ENCODE measurements around the gene CCDC70.
"Not testable (repeated sequence)": the region's sequence is repeated elsewhere in the genome, so short reads cannot be mapped to it uniquely, and the experiment has no call there.

Gene CCDC70

GRCh38 chr13:51887468-51887867, 25.7 kb downstream of the CCDC70 start:
- Histone ChIP-seq H3K27me3 (ENCODE audit: insufficient read depth, low read length) (no peaks in the 10 kb centered on the region), H3K36me3 (ENCODE audit: insufficient read depth, low read length) (no peaks in the 10 kb centered on the region), H3K27ac (ENCODE audit: low read depth, low read length) (no peak overlapping the region), H3K9me3 (ENCODE audit: insufficient read depth, low read depth, low read length) (peaks cover 10% of the 10 kb centered on the region), H3K4me1 (ENCODE audit: insufficient read depth, low read length) (no peaks in the 10 kb centered on the region), H3K9ac (ENCODE audit: low read depth, low read length) (no peak overlapping the region), H3K4me3 (ENCODE audit: low read length) (no peak overlapping the region)
- 88% methylated on average over 2 of the region's 2 CpGs for WGBS

DNA sequence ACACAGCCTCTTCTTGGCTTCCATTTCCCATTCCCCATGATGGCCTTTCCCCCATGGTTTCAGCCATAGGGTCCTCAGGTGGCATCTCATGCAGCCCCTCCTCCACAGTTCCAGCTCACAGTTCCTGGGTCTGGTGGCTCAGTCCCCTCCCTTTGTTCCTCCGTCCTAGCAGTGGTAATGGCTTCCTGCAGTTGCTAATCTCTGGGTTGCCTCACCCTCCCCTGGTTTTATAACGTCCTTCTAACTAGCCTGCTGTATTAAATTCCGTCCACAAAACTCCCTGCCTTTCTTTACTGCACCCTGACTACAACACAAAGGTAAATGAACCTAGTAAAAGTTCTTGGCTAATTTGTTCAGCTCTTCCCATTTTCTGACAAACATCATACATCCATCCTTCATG, 30.9 kb downstream of the CCDC70 start:
- Histone ChIP-seq H3K9ac (ENCODE audit: low read depth, low read length) (no peak overlapping the region), H3K36me3 (ENCODE audit: insufficient read depth, low read length) (no peaks in the 10 kb centered on the region), H3K4me3 (ENCODE audit: low read length) (no peak overlapping the region), H3K27me3 (ENCODE audit: insufficient read depth, low read length) (no peaks in the 10 kb centered on the region), H3K4me1 (ENCODE audit: insufficient read depth, low read length) (no peaks in the 10 kb centered on the region), H3K27ac (ENCODE audit: low read depth, low read length) (no peak overlapping the region), H3K9me3 (ENCODE audit: insufficient read depth, low read depth, low read length) (no peaks in the 10 kb centered on the region)
- 72% methylated on average over 3 of the region's 3 CpGs for WGBS

- no peak overlapping the region for H3K27ac ChIP-seq (ENCODE audit: low read depth, low read length)
Observed at GRCh38 chr13:51894239-51894638, 32.5 kb downstream of the CCDC70 start.

DNA sequence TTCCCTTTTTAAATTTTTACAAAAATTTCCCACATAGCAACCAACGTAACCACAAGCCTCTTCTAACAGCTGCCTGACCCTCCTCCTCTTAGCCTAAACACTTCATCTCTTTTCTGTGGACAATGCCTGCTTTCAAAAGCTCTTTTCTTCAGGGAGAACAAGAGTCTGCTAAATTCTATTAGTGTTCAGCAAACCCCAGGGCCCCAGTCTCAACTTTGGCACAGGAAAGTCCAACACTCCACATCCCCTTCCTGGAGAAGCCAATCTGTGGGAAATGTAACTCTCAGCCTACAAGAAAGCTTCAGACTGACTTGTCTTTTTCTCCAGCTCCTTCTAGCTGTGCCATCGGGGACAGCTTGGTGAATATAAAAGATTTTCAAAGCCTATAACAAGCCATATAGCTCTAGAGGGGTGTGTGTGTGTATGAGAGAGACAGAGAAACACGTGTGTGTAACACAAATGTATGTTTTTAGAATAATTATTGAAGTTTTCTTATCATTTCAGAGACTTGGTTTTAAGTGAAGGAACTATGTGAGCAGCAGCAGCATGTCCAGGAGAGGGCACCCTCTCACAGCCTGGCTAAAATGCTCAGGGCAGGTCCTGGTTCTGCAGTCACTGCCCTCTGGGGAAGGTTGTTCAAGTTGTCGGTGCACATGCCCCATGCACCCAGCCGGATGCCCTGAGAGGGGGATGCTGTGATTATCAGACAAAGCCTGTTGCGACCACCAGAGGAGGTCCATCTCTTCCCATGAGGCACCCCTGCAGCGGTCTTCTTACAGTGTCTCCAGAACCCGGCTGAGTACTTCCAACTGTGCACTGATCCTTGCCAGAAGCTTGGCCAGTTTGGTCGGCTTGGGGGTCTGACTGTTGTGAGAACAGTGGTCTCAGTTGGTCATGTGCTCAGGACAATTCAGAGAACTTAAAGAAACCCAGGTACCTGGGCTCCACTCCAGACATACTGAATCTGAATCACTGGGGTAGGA, 34.4 kb downstream of the CCDC70 start:
- Histone ChIP-seq H3K4me1 (ENCODE audit: insufficient read depth, low read length) (no peaks in the 10 kb centered on the region), H3K9ac (ENCODE audit: low read depth, low read length) (no peak overlapping the region), H3K27ac (ENCODE audit: low read depth, low read length) (no peak overlapping the region)

More at GRCh38 chr13:51894239-51894638, 32.5 kb downstream of the CCDC70 start:
- no peaks in the 10 kb centered on the region for H3K9me3 ChIP-seq (ENCODE audit: insufficient read depth, low read depth, low read length)
- no peaks in the 10 kb centered on the region for H3K36me3 ChIP-seq (ENCODE audit: insufficient read depth, low read length)
- H3K4me3 ChIP-seq (ENCODE audit: low read length): no peak overlapping the region
- 88% methylated on average over 4 of the region's 4 CpGs for WGBS
- no peaks in the 10 kb centered on the region for H3K4me1 ChIP-seq (ENCODE audit: insufficient read depth, low read length)
- no peak overlapping the region for H3K9ac ChIP-seq (ENCODE audit: low read depth, low read length)
- no peaks in the 10 kb centered on the region for H3K27me3 ChIP-seq (ENCODE audit: insufficient read depth, low read length)

GRCh38 chr13:51900471-51900870, 38.7 kb downstream of the CCDC70 start:
- H3K4me3 ChIP-seq (ENCODE audit: low read length): no peak overlapping the region
- WGBS: no CpG with 5 or more reads among the region's 1 CpG

More for the DNA sequence above, 34.4 kb downstream of the CCDC70 start:
- H3K27me3 ChIP-seq (ENCODE audit: insufficient read depth, low read length): no peaks in the 10 kb centered on the region
- WGBS: 65% methylated on average over 9 of the region's 9 CpGs
- no peaks in the 10 kb centered on the region for H3K9me3 ChIP-seq (ENCODE audit: insufficient read depth, low read depth, low read length)
- no peaks in the 10 kb centered on the region for H3K36me3 ChIP-seq (ENCODE audit: insufficient read depth, low read length)
- no peak overlapping the region for H3K4me3 ChIP-seq (ENCODE audit: low read length)

GRCh38 chr13:51902776-51903175, 41.0 kb downstream of the CCDC70 start:
- H3K9ac ChIP-seq (ENCODE audit: low read depth, low read length): no peak overlapping the region
- WGBS: 87% methylated on average over 4 of the region's 4 CpGs
- no peak overlapping the region for H3K27ac ChIP-seq (ENCODE audit: low read depth, low read length)
- no peak overlapping the region for H3K4me3 ChIP-seq (ENCODE audit: low read length)
- peaks cover 6% of the 10 kb centered on the region; the same call in 1 of the 2 replicates for H3K4me1 ChIP-seq (ENCODE audit: insufficient read depth, low read length)
- no peaks in the 10 kb centered on the region for H3K9me3 ChIP-seq (ENCODE audit: insufficient read depth, low read depth, low read length)
- no peaks in the 10 kb centered on the region for H3K27me3 ChIP-seq (ENCODE audit: insufficient read depth, low read length)
- H3K36me3 ChIP-seq (ENCODE audit: insufficient read depth, low read length): no peaks in the 10 kb centered on the region

More at GRCh38 chr13:51900471-51900870, 38.7 kb downstream of the CCDC70 start:
- H3K36me3 ChIP-seq (ENCODE audit: insufficient read depth, low read length): no peaks in the 10 kb centered on the region
- H3K27me3 ChIP-seq (ENCODE audit: insufficient read depth, low read length): no peaks in the 10 kb centered on the region
- no peak overlapping the region for H3K27ac ChIP-seq (ENCODE audit: low read depth, low read length)
- H3K4me1 ChIP-seq (ENCODE audit: insufficient read depth, low read length): no peaks in the 10 kb centered on the region
- H3K9ac ChIP-seq (ENCODE audit: low read depth, low read length): no peak overlapping the region
- H3K9me3 ChIP-seq (ENCODE audit: insufficient read depth, low read depth, low read length): no peaks in the 10 kb centered on the region

DNA sequence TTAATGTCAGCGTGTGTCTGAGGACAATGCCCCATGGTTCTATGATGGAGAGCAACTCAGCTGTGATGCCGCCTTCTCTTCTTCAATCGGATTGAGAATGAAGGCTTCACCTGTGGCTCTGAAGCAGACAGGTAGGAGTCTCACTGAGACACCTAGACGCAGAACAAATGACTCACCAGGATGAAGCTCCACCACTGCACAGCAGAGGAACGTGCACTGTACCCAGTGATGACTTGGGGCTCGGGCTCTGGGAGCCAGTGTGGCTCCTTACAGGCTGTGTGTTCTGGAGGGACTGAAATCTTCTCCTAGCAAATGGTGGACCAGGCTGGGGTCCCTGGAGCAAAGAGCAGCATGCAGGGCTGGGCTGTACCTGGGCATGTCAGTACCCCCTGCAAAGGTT, 44.0 kb downstream of the CCDC70 start:
- peaks cover 6% of the 10 kb centered on the region; the same call in 1 of the 2 replicates for H3K4me1 ChIP-seq (ENCODE audit: insufficient read depth, low read length)
- H3K36me3 ChIP-seq (ENCODE audit: insufficient read depth, low read length): no peaks in the 10 kb centered on the region
- no peaks in the 10 kb centered on the region for H3K9me3 ChIP-seq (ENCODE audit: insufficient read depth, low read depth, low read length)
- no peak overlapping the region for H3K4me3 ChIP-seq (ENCODE audit: low read length)
- 92% methylated on average over 6 of the region's 6 CpGs for WGBS
- no peak overlapping the region for H3K9ac ChIP-seq (ENCODE audit: low read depth, low read length)
- H3K27me3 ChIP-seq (ENCODE audit: insufficient read depth, low read length): no peaks in the 10 kb centered on the region
- no peak overlapping the region for H3K27ac ChIP-seq (ENCODE audit: low read depth, low read length)

DNA sequence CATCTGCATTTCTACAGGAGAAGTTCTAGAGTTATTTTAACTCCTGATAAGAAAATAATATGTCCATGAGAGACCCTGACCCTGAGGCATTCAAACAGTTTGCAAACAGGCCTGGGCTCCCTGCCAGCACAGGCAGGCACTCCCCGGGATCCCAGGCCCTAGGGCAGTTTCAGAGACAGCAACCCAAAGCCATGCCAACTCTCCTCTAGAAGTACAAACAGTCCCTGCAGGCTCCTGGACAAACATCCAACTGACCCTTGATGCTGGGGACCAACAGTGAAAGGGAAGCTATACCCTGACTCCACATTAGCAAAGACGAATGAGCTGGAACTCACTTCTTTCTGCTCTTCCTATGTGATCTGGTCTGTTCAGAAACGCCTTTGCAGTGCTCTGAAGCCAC, 44.8 kb downstream of the CCDC70 start:
- Histone ChIP-seq H3K9ac (ENCODE audit: low read depth, low read length) (no peak overlapping the region), H3K36me3 (ENCODE audit: insufficient read depth, low read length) (no peaks in the 10 kb centered on the region), H3K27me3 (ENCODE audit: insufficient read depth, low read length) (no peaks in the 10 kb centered on the region), H3K4me1 (ENCODE audit: insufficient read depth, low read length) (peaks cover 6% of the 10 kb centered on the region; the same call in 1 of the 2 replicates), H3K9me3 (ENCODE audit: insufficient read depth, low read depth, low read length) (no peaks in the 10 kb centered on the region), H3K27ac (ENCODE audit: low read depth, low read length) (no peak overlapping the region), H3K4me3 (ENCODE audit: low read length) (no peak overlapping the region)
- WGBS: 78% methylated on average over 3 of the region's 3 CpGs

DNA sequence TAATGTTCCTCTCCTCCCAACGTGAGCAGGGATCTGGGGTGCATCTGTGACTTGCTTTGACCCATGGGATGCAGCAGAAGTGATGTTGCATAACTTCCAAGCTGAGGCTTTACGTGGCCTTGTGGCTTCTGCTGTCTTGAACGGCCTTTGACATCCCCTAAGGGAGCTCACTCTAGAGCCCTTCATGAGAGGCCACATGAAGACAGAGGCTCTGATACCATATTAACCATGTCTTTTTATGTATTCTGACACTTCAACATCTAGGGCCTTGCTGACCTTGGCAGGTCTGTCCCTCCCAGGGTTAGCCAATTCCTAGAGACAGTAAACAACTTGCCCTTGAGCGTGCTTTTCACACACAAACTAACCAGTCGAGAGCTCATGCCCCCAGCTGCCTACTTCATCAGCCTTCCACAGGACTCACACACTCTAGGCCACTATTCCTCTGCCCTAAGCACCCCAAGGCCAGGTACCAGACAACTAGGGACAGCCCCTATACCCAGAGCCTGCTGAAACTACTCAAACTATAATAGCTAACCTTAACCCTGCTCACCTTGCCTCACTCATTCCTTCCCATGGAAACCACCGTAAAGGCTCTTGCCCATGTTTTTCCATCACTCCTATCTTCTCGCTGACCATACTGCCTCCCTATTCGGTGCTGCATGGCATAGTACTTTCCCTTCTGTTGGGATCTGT, 45.4 kb downstream of the CCDC70 start:
- peaks cover 6% of the 10 kb centered on the region; the same call in 1 of the 2 replicates for H3K4me1 ChIP-seq (ENCODE audit: insufficient read depth, low read length)
- no peak overlapping the region for H3K27ac ChIP-seq (ENCODE audit: low read depth, low read length)

DNA sequence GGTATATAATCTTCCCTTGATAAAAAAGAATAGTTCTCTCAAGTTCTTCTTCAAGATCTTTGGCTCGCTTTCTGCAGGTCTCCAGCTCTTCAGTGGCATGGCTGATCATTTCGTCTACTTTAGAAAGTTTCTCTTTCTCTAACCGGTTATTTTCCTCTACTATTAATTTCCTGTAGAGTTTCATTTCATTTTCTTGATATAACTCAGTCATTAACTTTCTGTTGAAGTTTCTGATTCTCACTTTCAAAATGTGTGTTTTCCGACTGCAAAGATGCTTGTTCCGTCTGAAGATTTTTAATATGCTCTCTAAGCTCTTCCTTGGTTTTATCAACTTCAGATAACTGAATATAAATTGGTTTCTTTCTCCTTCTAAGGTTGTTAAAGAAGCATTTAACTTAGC, 47.5 kb downstream of the CCDC70 start:
- not testable (repeated sequence) for H3K9me3 ChIP-seq (ENCODE audit: insufficient read depth, low read depth, low read length); H3K36me3 ChIP-seq (ENCODE audit: insufficient read depth, low read length); H3K27me3 ChIP-seq (ENCODE audit: insufficient read depth, low read length); H3K27ac ChIP-seq (ENCODE audit: low read depth, low read length); H3K9ac ChIP-seq (ENCODE audit: low read depth, low read length); H3K4me1 ChIP-seq (ENCODE audit: insufficient read depth, low read length); H3K4me3 ChIP-seq (ENCODE audit: low read length)
- 93% methylated on average over 5 of the region's 5 CpGs for WGBS

More for the DNA sequence above, 45.4 kb downstream of the CCDC70 start:
- no peaks in the 10 kb centered on the region for H3K27me3 ChIP-seq (ENCODE audit: insufficient read depth, low read length)
- 88% methylated on average over 8 of the region's 8 CpGs for WGBS
- H3K9me3 ChIP-seq (ENCODE audit: insufficient read depth, low read depth, low read length): no peaks in the 10 kb centered on the region
- H3K4me3 ChIP-seq (ENCODE audit: low read length): no peak overlapping the region
- no peaks in the 10 kb centered on the region for H3K36me3 ChIP-seq (ENCODE audit: insufficient read depth, low read length)
- H3K9ac ChIP-seq (ENCODE audit: low read depth, low read length): no peak overlapping the region

DNA sequence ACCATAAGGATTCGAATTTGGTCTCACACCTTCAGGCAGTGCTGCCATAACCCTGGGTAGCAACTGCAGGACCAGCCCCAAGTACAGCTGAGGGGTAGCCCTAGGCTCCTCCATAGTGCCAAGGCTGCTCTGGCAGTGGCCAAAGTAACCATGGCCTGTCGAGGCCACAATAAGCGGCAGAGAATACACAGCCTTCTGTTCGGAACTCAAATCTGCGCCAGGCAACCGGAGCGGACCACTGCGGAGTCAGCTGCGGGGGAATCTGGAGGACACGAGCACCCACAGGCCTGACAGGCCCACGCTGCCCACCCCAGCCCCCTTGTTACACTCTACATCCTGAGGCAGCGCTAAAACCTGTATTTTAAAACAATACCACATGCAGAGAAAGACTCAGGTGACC, 48.7 kb downstream of the CCDC70 start:
- Histone ChIP-seq H3K27ac (ENCODE audit: low read depth, low read length) (no peak overlapping the region), H3K27me3 (ENCODE audit: insufficient read depth, low read length) (no peaks in the 10 kb centered on the region), H3K9me3 (ENCODE audit: insufficient read depth, low read depth, low read length) (no peaks in the 10 kb centered on the region), H3K4me1 (ENCODE audit: insufficient read depth, low read length) (peaks cover 6% of the 10 kb centered on the region; the same call in 1 of the 2 replicates), H3K4me3 (ENCODE audit: low read length) (no peak overlapping the region), H3K9ac (ENCODE audit: low read depth, low read length) (no peak overlapping the region), H3K36me3 (ENCODE audit: insufficient read depth, low read length) (no peaks in the 10 kb centered on the region)
- WGBS: 94% methylated on average over 12 of the region's 12 CpGs
